Thoracic aorta (tissue), 2 donors: ENCODE results near the gene ADCY4. TPM values are rescaled to one million over a fixed set of nuclear protein-coding genes. Genes with fewer than 3 reads are reported as not detected.
A peak's percentile ranks its signal among the peaks of the same experiment; 100 is the strongest.

Experiments
- ATAC-seq: fragments of 150-250 bp; one replicate; pipeline ENCODE4 v1.8.0; 2017; ENCODE audit warnings: low read depth; ENCODE audit not compliant: insufficient number of reproducible peaks, low FRiP score
- DNase-seq: peaks from one replicate; pipeline ENCODE4 v3.0.0-alpha.2; 2020; ENCODE audit warnings: low spot score
- H3K27ac ChIP-seq, 2 donors: fragments of 200-600 bp; sonication (generic); 1 replicate in 1 of 2; 2 replicates in 1 of 2; pipeline ENCODE4 v1.5.1; 2016; ENCODE audit warnings: mild to moderate bottlenecking in 2 of 2, moderate library complexity in 2 of 2
- H3K27me3 ChIP-seq: fragments of 200-600 bp; sonication (generic); replicated peaks from 2 replicates; pipeline ENCODE4 v1.6.0; 2016; ENCODE audit warnings: mild to moderate bottlenecking; ENCODE audit not compliant: insufficient read depth
- H3K36me3 ChIP-seq: fragments of 200-600 bp; sonication (generic); one replicate; pipeline ENCODE4 v1.5.1; 2016
- H3K4me1 ChIP-seq, 2 donors: fragments of 200-600 bp; sonication (generic); 1 replicate in 1 of 2; 2 replicates in 1 of 2; pipeline versions ENCODE4 v1.5.1 to v1.6.0; 2016; ENCODE audit warnings: low read depth in 2 of 2, mild to moderate bottlenecking in 1 of 2; ENCODE audit not compliant: control insufficient read depth in 1 of 2
- H3K4me3 ChIP-seq: fragments of 200-600 bp; sonication (generic); 2 replicates; pipeline ENCODE4 v1.5.1; 2016; ENCODE audit warnings: mild to moderate bottlenecking
- H3K9me3 ChIP-seq: fragments of 200-600 bp; sonication (generic); 2 replicates; pipeline ENCODE4 v1.5.1; 2016
- CTCF ChIP-seq: fragments of 200-600 bp; sonication (generic); IDR thresholded peaks from one replicate; pipeline ENCODE4 v1.5.1; 2019; ENCODE audit warnings: antibody characterized with exemption
- total RNA-seq, 2 donors: library from RNA; depleted of rRNA; stranded (reverse); fragments of >200 nt; gene quantifications; one replicate each; pipeline versions ENCODE4 v1.1.0 to v1.2.3, GENCODE V29; 2016

The ADCY4 gene
- total RNA-seq, 2 donors from 2014 or later, result 25.5 to 28.7 TPM

DNA sequence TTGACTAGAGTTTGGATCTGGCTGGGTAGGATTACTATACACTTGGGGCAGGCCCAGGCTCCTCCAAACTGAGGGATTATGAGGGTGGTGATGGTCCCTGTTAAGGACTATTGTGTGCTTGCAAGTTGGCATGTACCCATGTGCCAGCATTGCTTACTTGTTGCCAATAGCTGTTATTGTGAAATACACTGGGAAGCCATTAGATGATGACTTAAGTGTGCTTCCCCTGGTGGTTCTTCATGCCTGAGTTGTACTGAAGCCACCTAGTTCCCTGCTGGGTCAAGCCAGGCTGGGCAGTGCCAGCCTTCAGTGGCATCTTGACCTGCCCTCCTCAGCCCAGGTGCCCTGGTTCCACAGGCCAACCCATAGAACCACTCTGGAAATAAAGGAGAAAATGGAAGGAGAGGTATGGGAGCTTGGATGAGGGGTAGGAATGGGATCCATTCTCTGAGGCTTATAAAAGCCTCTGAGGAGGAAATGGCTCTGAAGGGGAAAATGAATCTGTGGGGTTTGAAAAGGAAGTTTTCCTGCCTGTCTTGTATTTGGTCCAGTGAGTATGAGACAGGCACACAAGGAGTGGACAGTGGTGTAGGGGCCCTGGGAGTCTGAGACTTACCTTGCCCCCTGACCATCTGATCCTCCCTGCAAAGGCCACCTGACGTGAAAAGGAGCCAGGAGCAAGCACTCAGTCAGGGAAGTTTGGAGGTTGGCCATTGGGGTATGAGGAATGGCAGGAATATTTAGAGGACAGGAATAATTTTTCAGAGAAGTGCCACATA, 22.8 kb downstream of the ADCY4 start:
- Histone ChIP-seq H3K9me3 (no peaks in the 10 kb centered on the region), H3K4me1 (peaks cover 9 to 31% of the 10 kb centered on the region in 2 donors), H3K4me3 (peak overlapping the region; percentile 75), H3K27me3 (no peaks in the 10 kb centered on the region), H3K36me3 (no peaks in the 10 kb centered on the region), H3K27ac (peak overlapping the region in 1 of 2 donors; percentile 59)
- DNase-seq (no peak), ATAC-seq (no peak)
- TF ChIP-seq CTCF, result no peak

DNA sequence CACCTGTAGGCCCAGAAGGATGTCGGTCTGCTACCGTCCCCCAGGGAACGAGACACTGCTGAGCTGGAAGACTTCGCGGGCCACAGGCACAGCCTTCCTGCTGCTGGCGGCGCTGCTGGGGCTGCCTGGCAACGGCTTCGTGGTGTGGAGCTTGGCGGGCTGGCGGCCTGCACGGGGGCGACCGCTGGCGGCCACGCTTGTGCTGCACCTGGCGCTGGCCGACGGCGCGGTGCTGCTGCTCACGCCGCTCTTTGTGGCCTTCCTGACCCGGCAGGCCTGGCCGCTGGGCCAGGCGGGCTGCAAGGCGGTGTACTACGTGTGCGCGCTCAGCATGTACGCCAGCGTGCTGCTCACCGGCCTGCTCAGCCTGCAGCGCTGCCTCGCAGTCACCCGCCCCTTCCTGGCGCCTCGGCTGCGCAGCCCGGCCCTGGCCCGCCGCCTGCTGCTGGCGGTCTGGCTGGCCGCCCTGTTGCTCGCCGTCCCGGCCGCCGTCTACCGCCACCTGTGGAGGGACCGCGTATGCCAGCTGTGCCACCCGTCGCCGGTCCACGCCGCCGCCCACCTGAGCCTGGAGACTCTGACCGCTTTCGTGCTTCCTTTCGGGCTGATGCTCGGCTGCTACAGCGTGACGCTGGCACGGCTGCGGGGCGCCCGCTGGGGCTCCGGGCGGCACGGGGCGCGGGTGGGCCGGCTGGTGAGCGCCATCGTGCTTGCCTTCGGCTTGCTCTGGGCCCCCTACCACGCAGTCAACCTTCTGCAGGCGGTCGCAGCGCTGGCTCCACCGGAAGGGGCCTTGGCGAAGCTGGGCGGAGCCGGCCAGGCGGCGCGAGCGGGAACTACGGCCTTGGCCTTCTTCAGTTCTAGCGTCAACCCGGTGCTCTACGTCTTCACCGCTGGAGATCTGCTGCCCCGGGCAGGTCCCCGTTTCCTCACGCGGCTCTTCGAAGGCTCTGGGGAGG, 23.9 kb downstream of the ADCY4 start, which contains the start of gene LTB4R:
LTB4R (plus strand) TSS at position 857 of the 959 bp plus-strand sequence. CDS start 4,150 bp downstream, outside the sequence.
- Histone ChIP-seq H3K27me3 (no peaks in the 10 kb centered on the region), H3K9me3 (no peaks in the 10 kb centered on the region), H3K4me1 (peaks cover 5 to 23% of the 10 kb centered on the region in 2 donors), H3K36me3 (peaks cover 8% of the 10 kb centered on the region), H3K4me3 (peak within 1 kb of the TSS; percentile 75), H3K27ac (peak within 1 kb of the TSS; percentile 39 to 59)
- peak; percentile 50 for ATAC-seq
- peak; percentile 44 for TF ChIP-seq CTCF
- no peak for DNase-seq

GRCh38 chr14:24310265-24310645, 24.6 kb downstream of the ADCY4 start:
- H3K27ac ChIP-seq, result peak overlapping the region in 1 of 2 donors; percentile 59
- no peak for TF ChIP-seq CTCF

DNA sequence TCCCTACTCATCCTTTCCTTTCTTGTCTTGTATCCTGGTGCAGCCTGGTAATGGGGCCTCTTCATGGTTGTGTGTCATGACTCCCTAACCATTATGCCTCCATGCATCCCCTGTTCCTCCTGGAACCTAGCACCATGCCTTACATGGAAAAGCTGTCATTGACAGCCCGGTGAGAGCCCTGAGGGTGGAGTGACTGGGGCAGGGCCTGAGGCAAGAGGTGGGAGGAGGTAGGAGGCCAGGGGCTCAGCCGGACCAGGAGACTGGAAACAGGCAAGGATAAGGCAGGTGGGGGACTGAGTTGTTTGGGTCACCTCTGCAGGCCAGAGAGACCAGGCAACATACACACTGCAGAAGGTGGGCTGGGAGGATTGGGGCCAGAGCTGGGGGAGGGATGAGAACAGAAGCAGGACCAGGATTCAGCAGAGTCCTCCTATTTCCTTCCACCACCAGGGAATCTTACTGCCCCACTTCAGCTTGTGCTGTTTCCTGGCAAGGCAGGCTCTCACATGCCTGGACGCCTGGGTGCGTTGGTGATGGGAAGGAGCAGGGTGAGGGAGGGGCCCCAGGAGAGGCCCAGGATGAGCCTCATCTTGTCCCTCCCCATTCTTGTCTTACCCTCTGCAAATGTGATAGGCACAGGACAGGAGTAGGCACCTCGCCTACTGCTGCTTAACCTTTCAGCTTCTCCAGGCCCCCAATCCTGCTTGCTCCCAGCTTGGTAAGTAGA, 25.2 kb downstream of the ADCY4 start, which contains the start of gene LTB4R2:
LTB4R2 (plus strand) TSS at position 603 of the 727 bp plus-strand sequence. CDS start 525 bp downstream, outside the sequence.
- peaks cover 5 to 21% of the 10 kb centered on the region in 2 donors for H3K4me1 ChIP-seq
- H3K9me3 ChIP-seq, result no peaks in the 10 kb centered on the region
- ATAC-seq (no peak), DNase-seq (no peak)
- H3K27ac ChIP-seq, result peak within 1 kb of the TSS; percentile 39 to 59
- TF ChIP-seq CTCF, result no peak
- no peaks in the 10 kb centered on the region for H3K27me3 ChIP-seq
- peaks cover 19% of the 10 kb centered on the region for H3K36me3 ChIP-seq
- peak within 1 kb of the TSS; percentile 75 for H3K4me3 ChIP-seq

More at GRCh38 chr14:24310265-24310645, 24.6 kb downstream of the ADCY4 start:
- ATAC-seq (no peak), DNase-seq (no peak)
- H3K27me3 ChIP-seq, result no peaks in the 10 kb centered on the region
- peaks cover 13% of the 10 kb centered on the region for H3K36me3 ChIP-seq
- peaks cover 5 to 21% of the 10 kb centered on the region in 2 donors for H3K4me1 ChIP-seq
- no peaks in the 10 kb centered on the region for H3K9me3 ChIP-seq
- H3K4me3 ChIP-seq, result peak overlapping the region; percentile 75
